GM23338 (cell line): ENCODE data around the gene KIFC3. TPM values are rescaled to one million over a fixed set of nuclear protein-coding genes. Genes with fewer than 3 reads are reported as not detected.

ENCODE experiments used
- ATAC-seq: fragments of 200-7000 bp; cut with Tn5 transposase; 3 replicates; pipeline ENCODE4 v1.9.1; 2020
- DNase-seq: peaks from one replicate; pipeline ENCODE4 v3.0.0-alpha.2; 2015; ENCODE audit warnings: low spot score
- H2AFZ ChIP-seq: fragments of 200-600 bp; sonication (generic); 2 replicates; pipeline ENCODE4 v1.8.0; 2016; ENCODE audit warnings: antibody characterized with exemption, mild to moderate bottlenecking, moderate library complexity
- H3F3A ChIP-seq: fragments of 200-600 bp; sonication (generic); replicated peaks from 2 replicates; pipeline ENCODE4 v1.8.0; 2017; ENCODE audit warnings: antibody characterized with exemption, mixed run types, low read depth
- H3K27ac ChIP-seq: fragments of 200-600 bp; sonication (generic); 2 replicates; pipeline ENCODE4 v1.6.1; 2016; ENCODE audit warnings: low read depth
- H3K27me3 ChIP-seq: fragments of 200-600 bp; sonication (generic); 2 replicates; pipeline ENCODE4 v1.8.0; 2016; ENCODE audit warnings: mild to moderate bottlenecking, mixed run types, moderate library complexity; ENCODE audit not compliant: insufficient read depth
- H3K36me3 ChIP-seq: fragments of 200-600 bp; sonication (generic); 2 replicates; pipeline ENCODE4 v1.8.0; 2016; ENCODE audit warnings: mild to moderate bottlenecking; ENCODE audit not compliant: insufficient read depth
- H3K4me1 ChIP-seq: fragments of 200-600 bp; sonication (generic); 2 replicates; pipeline ENCODE4 v1.8.0; 2016; ENCODE audit warnings: mild to moderate bottlenecking, moderate library complexity; ENCODE audit not compliant: insufficient read depth
- H3K4me2 ChIP-seq: fragments of 200-600 bp; sonication (generic); 2 replicates; pipeline ENCODE4 v1.7.1; 2017; ENCODE audit warnings: mixed run types
- H3K4me3 ChIP-seq: fragments of 200-600 bp; sonication (generic); 2 replicates; pipeline ENCODE4 v1.6.1; 2016; ENCODE audit warnings: mixed run types
- H3K79me2 ChIP-seq: fragments of 200-600 bp; sonication (generic); replicated peaks from 2 replicates; pipeline ENCODE4 v1.8.0; 2017; ENCODE audit warnings: mild to moderate bottlenecking; ENCODE audit not compliant: insufficient read depth
- H3K9me2 ChIP-seq: fragments of 200-600 bp; sonication (generic); 2 replicates; pipeline ENCODE4 v1.8.0; 2017; ENCODE audit not compliant: insufficient read depth
- H4K20me1 ChIP-seq: fragments of 200-600 bp; sonication (generic); replicated peaks from 2 replicates; pipeline ENCODE4 v1.8.0; 2017; ENCODE audit warnings: mild to moderate bottlenecking; ENCODE audit not compliant: insufficient read depth
- H3K27ac Mint-ChIP-seq: 2 replicates; pipeline ENCODE4 v1.8.0; 2020; ENCODE audit warnings: inconsistent platforms, mild to moderate bottlenecking, moderate library complexity, mixed read lengths
- H3K27me3 Mint-ChIP-seq: 3 replicates; pipeline ENCODE4 v1.8.0; 2022; ENCODE audit warnings: low read depth, mild to moderate bottlenecking, moderate library complexity, mixed read lengths, inconsistent platforms; ENCODE audit not compliant: insufficient read depth, poor library complexity
- H3K36me3 Mint-ChIP-seq: 3 replicates; pipeline ENCODE4 v1.8.0; 2021; ENCODE audit warnings: low read depth, mild to moderate bottlenecking, inconsistent platforms, moderate library complexity, mixed read lengths
- H3K4me1 Mint-ChIP-seq: 3 replicates; pipeline ENCODE4 v1.8.0; 2020; ENCODE audit warnings: mild to moderate bottlenecking, inconsistent platforms, mixed read lengths
- H3K4me3 Mint-ChIP-seq: 3 replicates; pipeline ENCODE4 v1.8.0; 2021; ENCODE audit warnings: moderate library complexity, mild to moderate bottlenecking, inconsistent platforms, mixed read lengths
- H3K9me3 Mint-ChIP-seq: 3 replicates; pipeline ENCODE4 v1.8.0; 2020; ENCODE audit warnings: moderate library complexity, mild to moderate bottlenecking, inconsistent platforms, mixed read lengths
- JUNB ChIP-seq: IDR thresholded peaks from one replicate; pipeline ENCODE4 v1.6.1; 2016; ENCODE audit warnings: antibody characterized with exemption; ENCODE audit not compliant: unreplicated experiment
- NANOG ChIP-seq: IDR thresholded peaks from 2 replicates; pipeline ENCODE4 v1.6.1; 2016; ENCODE audit warnings: antibody characterized with exemption, borderline replicate concordance
- POLR2AphosphoS5 ChIP-seq: IDR thresholded peaks from 2 replicates; pipeline ENCODE4 v1.6.1; 2016; ENCODE audit warnings: antibody characterized with exemption, low read depth
- REST ChIP-seq: IDR thresholded peaks from one replicate; pipeline ENCODE4 v1.6.1; 2018; ENCODE audit warnings: antibody characterized with exemption; ENCODE audit not compliant: unreplicated experiment
- STAT1 ChIP-seq: IDR thresholded peaks from one replicate; pipeline ENCODE4 v1.6.1; 2016; ENCODE audit warnings: antibody characterized with exemption; ENCODE audit not compliant: unreplicated experiment
- ZNF114 ChIP-seq: fragments of 250-450 bp; sonication (Bioruptor Pico); IDR thresholded peaks from 2 replicates; pipeline ENCODE4 v1.5.0; 2020; ENCODE audit warnings: mild to moderate bottlenecking, moderate library complexity
- ZNF462 ChIP-seq: fragments of 250-450 bp; sonication (Bioruptor Pico); IDR thresholded peaks from 2 replicates; pipeline ENCODE4 v1.5.0; 2020; ENCODE audit warnings: mild to moderate bottlenecking, moderate library complexity
- polyA plus RNA-seq: library from polyadenylated mRNA; unstranded; fragments of >200 nt; fragmentation: Nextera tagmentation; extraction: Ambion mirVana; gene quantifications from 2 replicates; pipeline ENCODE4 v1.2.1, GENCODE V29; 2016
- total RNA-seq: library from RNA; depleted of rRNA; stranded (reverse); fragments of >200 nt; shearing (Covaris generic); gene quantifications from 2 replicates; pipeline ENCODE4 v1.2.3, GENCODE V29; 2014
- TF ChIP-seq, protein P1 (sequence below), 2 experiments: fragments of 200-600 bp in 1 of 2; sonication (generic) in 1 of 2; conservative IDR thresholded peaks; 2 replicates each; pipeline versions ENCODE4 v1.5.1 to v1.6.1; 2016 to 2017; ENCODE audit warnings: antibody characterized with exemption in 2 of 2, low read depth in 2 of 2, mild to moderate bottlenecking in 2 of 2, moderate library complexity in 1 of 2
- TF ChIP-seq, protein P2 (sequence below): IDR thresholded peaks from 2 replicates; pipeline ENCODE4 v1.6.1; 2016; ENCODE audit warnings: antibody characterized with exemption

KIFC3 gene
- total and polyA plus RNA-seq, 2 experiments from 2014 or later = 4.4 to 12.5 TPM

DNA sequence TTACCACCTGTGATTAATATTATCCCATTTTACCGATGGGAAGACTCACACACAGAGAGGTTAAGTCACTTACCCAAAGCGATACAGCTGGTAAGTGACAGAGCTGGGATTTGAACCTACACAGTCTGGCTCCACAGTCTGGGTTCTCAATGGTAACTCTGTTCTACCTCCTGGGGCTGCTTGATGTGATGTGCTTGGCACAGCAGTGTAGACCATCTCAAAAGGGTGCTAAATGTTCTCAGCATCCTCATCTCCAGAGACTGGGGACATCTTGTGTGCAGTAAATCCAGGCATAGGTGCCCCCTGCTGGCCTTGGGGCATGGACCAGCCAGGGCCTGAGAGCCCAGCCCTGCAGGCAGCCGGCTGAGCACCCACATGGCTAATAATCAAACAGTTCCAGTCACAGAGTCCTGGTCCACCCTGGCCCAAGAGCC is 82.1 kb downstream of the KIFC3 start:
- H3K4me1 ChIP-seq = no peaks in the 10 kb centered on the region
- DNase-seq = peak; percentile 62
- no peaks in the 10 kb centered on the region for H3K36me3 Mint-ChIP-seq
- H2AFZ ChIP-seq = no peak overlapping the region
- TF ChIP-seq JUNB = no peak
- no peak for TF ChIP-seq REST
- TF ChIP-seq, protein P1, sequence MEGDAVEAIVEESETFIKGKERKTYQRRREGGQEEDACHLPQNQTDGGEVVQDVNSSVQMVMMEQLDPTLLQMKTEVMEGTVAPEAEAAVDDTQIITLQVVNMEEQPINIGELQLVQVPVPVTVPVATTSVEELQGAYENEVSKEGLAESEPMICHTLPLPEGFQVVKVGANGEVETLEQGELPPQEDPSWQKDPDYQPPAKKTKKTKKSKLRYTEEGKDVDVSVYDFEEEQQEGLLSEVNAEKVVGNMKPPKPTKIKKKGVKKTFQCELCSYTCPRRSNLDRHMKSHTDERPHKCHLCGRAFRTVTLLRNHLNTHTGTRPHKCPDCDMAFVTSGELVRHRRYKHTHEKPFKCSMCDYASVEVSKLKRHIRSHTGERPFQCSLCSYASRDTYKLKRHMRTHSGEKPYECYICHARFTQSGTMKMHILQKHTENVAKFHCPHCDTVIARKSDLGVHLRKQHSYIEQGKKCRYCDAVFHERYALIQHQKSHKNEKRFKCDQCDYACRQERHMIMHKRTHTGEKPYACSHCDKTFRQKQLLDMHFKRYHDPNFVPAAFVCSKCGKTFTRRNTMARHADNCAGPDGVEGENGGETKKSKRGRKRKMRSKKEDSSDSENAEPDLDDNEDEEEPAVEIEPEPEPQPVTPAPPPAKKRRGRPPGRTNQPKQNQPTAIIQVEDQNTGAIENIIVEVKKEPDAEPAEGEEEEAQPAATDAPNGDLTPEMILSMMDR (conservative IDR thresholded peaks at IDR 0.05; ENCODE audit: low read depth in 2 of 2) = peak; percentile 63 to 80
- no peaks in the 10 kb centered on the region for H3K79me2 ChIP-seq
- H3K27me3 ChIP-seq = no peaks in the 10 kb centered on the region
- no peaks in the 10 kb centered on the region for H4K20me1 ChIP-seq
- H3K4me3 Mint-ChIP-seq = no peak overlapping the region
- H3K27ac ChIP-seq = no peak overlapping the region
- no peak overlapping the region for H3K4me3 ChIP-seq
- H3K9me3 Mint-ChIP-seq = no peaks in the 10 kb centered on the region
- H3K36me3 ChIP-seq = no peaks in the 10 kb centered on the region
- no peaks in the 10 kb centered on the region for H3F3A ChIP-seq
- H3K4me2 ChIP-seq = no peak overlapping the region
- H3K4me1 Mint-ChIP-seq = no peaks in the 10 kb centered on the region
- H3K27ac Mint-ChIP-seq = no peak overlapping the region
- H3K27me3 Mint-ChIP-seq = peaks cover 15% of the 10 kb centered on the region
- ATAC-seq = peak; percentile 80
- H3K9me2 ChIP-seq = no peaks in the 10 kb centered on the region

GRCh38 chr16:57714047-57714446 is 88.2 kb downstream of the KIFC3 start:
- Mint-ChIP-seq H3K27ac (no peak overlapping the region), H3K4me1 (no peaks in the 10 kb centered on the region)
- DNase-seq = no peak
- TF ChIP-seq, protein P2, sequence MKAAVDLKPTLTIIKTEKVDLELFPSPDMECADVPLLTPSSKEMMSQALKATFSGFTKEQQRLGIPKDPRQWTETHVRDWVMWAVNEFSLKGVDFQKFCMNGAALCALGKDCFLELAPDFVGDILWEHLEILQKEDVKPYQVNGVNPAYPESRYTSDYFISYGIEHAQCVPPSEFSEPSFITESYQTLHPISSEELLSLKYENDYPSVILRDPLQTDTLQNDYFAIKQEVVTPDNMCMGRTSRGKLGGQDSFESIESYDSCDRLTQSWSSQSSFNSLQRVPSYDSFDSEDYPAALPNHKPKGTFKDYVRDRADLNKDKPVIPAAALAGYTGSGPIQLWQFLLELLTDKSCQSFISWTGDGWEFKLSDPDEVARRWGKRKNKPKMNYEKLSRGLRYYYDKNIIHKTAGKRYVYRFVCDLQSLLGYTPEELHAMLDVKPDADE = no peak
- TF ChIP-seq NANOG = no peak
- TF ChIP-seq ZNF114 = no peak
- no peak for TF ChIP-seq ZNF462
- TF ChIP-seq STAT1 = no peak
- TF ChIP-seq POLR2AphosphoS5 = no peak

More at GRCh38 chr16:57714047-57714446, 88.2 kb downstream of the KIFC3 start:
- ATAC-seq = no peak
- Mint-ChIP-seq H3K9me3 (no peaks in the 10 kb centered on the region), H3K27me3 (peaks cover 5% of the 10 kb centered on the region), H3K4me3 (no peak overlapping the region), H3K36me3 (no peaks in the 10 kb centered on the region)
- Histone ChIP-seq H3K27me3 (no peaks in the 10 kb centered on the region), H3K9me2 (no peaks in the 10 kb centered on the region), H3F3A (no peaks in the 10 kb centered on the region), H3K4me2 (no peak overlapping the region), H4K20me1 (no peaks in the 10 kb centered on the region), H3K4me3 (no peak overlapping the region), H3K27ac (no peak overlapping the region), H3K79me2 (no peaks in the 10 kb centered on the region), H2AFZ (no peak overlapping the region), H3K36me3 (no peaks in the 10 kb centered on the region), H3K4me1 (no peaks in the 10 kb centered on the region)
